B cell (primary cell): ENCODE results near the gene APLP2. TPM values are rescaled to one million over a fixed set of nuclear protein-coding genes. Genes with fewer than 3 reads are reported as not detected.
A peak's percentile ranks its signal among the peaks of the same experiment; 100 is the strongest.

Source experiments
- ATAC-seq: fragments of 200-7000 bp; cut with Tn5 transposase; one replicate; pipeline ENCODE4 v1.10.0; 2021; ENCODE audit warnings: low read depth, mild to moderate bottlenecking, moderate number of reproducible peaks, moderate library complexity
- CTCF ChIA-PET: fragments of 350-600 bp; sonication (Branson Sonifier 250); formaldehyde crosslinking; loops from one replicate; lab custom pipeline; 2021; ENCODE audit warnings: antibody characterized with exemption, inconsistent platforms; lab: Charles Lee
- POLR2A ChIA-PET: fragments of 350-600 bp; sonication (Branson Sonifier 250); formaldehyde crosslinking; loops from one replicate; lab custom pipeline; 2021; ENCODE audit warnings: antibody characterized with exemption; lab: Charles Lee
- DNase-seq: peaks from one replicate; pipeline ENCODE4 v3.0.0; 2013
- H2AFZ ChIP-seq: 2 replicates; pipeline ENCODE4 v1.6.1; 2012; ENCODE audit warnings: mild to moderate bottlenecking, low read depth, low read length; ENCODE audit not compliant: insufficient read depth, poor library complexity, severe bottlenecking
- H3K27ac ChIP-seq, 2 donors: 1 replicate in 1 of 2; 2 replicates in 1 of 2; pipeline ENCODE4 v1.5.1; 2012 to 2013; ENCODE audit warnings: low read length in 2 of 2, mild to moderate bottlenecking in 2 of 2, moderate library complexity in 1 of 2
- H3K27me3 ChIP-seq, 4 experiments: fragments of 200-600 bp in 1 of 4; sonication (generic) in 1 of 4; replicated peaks in 1 of 4; 1 replicate in 2 of 4; 2 replicates in 2 of 4; pipeline versions ENCODE4 v1.6.1 to v1.7.0; 2013 to 2016; ENCODE audit warnings: low read length in 3 of 4, mild to moderate bottlenecking in 2 of 4, mixed read lengths in 1 of 4, moderate library complexity in 1 of 4; ENCODE audit not compliant: insufficient read depth in 4 of 4, control insufficient read depth in 3 of 4; ENCODE audit errors: control extremely low read depth in 1 of 4
- H3K36me3 ChIP-seq, 2 experiments: replicated peaks in 1 of 2; 1 replicate in 1 of 2; 2 replicates in 1 of 2; pipeline versions ENCODE4 v1.6.1 to v1.7.1; 2013; ENCODE audit warnings: low read length in 1 of 2; ENCODE audit not compliant: insufficient read depth in 2 of 2, control insufficient read depth in 1 of 2; ENCODE audit errors: control extremely low read depth in 1 of 2, extremely low read depth in 1 of 2
- H3K4me1 ChIP-seq, 2 donors: fragments of 200-600 bp in 1 of 2; sonication (generic) in 1 of 2; 1 replicate in 1 of 2; 2 replicates in 1 of 2; pipeline versions ENCODE4 v1.5.1 to v1.6.1; 2013 to 2017; ENCODE audit warnings: low read length in 2 of 2; ENCODE audit not compliant: control insufficient read depth in 2 of 2, insufficient read depth in 2 of 2
- H3K4me2 ChIP-seq: replicated peaks from 2 replicates; pipeline ENCODE3; 2012; ENCODE audit warnings: mild to moderate bottlenecking, low read depth, low read length; ENCODE audit not compliant: poor library complexity, severe bottlenecking
- H3K4me3 ChIP-seq, 5 experiments: fragments of 200-600 bp in 1 of 5; sonication (generic) in 1 of 5; 1 replicate in 3 of 5; 2 replicates in 2 of 5; pipeline versions ENCODE4 v1.5.1 to v1.7.0; 2011 to 2016; ENCODE audit warnings: low read length in 4 of 5, mild to moderate bottlenecking in 4 of 5, low read depth in 2 of 5, control low read depth in 1 of 5, moderate library complexity in 1 of 5; ENCODE audit not compliant: insufficient read depth in 1 of 5; ENCODE audit errors: control extremely low read depth in 1 of 5, extremely low read depth in 1 of 5
- H3K79me2 ChIP-seq: fragments of 200-600 bp; sonication (generic); one replicate; pipeline ENCODE4 v1.6.0; 2016; ENCODE audit warnings: low read length; ENCODE audit not compliant: control insufficient read depth, insufficient read depth
- H3K9ac ChIP-seq: fragments of 200-600 bp; sonication (generic); 2 replicates; pipeline ENCODE4 v1.6.1; 2017; ENCODE audit warnings: mild to moderate bottlenecking, low read length, moderate library complexity
- H3K9me3 ChIP-seq, 3 donors: one replicate each; pipeline versions ENCODE4 v1.6.1 to v1.7.1; 2013; ENCODE audit warnings: low read length in 2 of 3; ENCODE audit not compliant: control insufficient read depth in 2 of 3, insufficient read depth in 1 of 3; ENCODE audit errors: control extremely low read depth in 1 of 3
- H4K20me1 ChIP-seq: 2 replicates; pipeline ENCODE4 v1.6.0; 2012; ENCODE audit warnings: mild to moderate bottlenecking, low read length; ENCODE audit not compliant: insufficient read depth, control insufficient read depth, poor library complexity, severe bottlenecking
- H3K27ac Mint-ChIP-seq: one replicate; pipeline ENCODE4 v1.8.0; 2021; ENCODE audit warnings: mixed read lengths
- H3K27me3 Mint-ChIP-seq: one replicate; pipeline ENCODE4 v1.8.0; 2021; ENCODE audit warnings: mixed read lengths
- H3K4me1 Mint-ChIP-seq: one replicate; pipeline ENCODE4 v1.8.0; 2021; ENCODE audit warnings: mixed read lengths
- H3K4me3 Mint-ChIP-seq: one replicate; pipeline ENCODE4 v1.8.0; 2021; ENCODE audit warnings: mixed read lengths
- H3K9me3 Mint-ChIP-seq: one replicate; pipeline ENCODE4 v1.8.0; 2022; ENCODE audit warnings: mixed read lengths; ENCODE audit not compliant: insufficient read depth
- CTCF ChIP-seq: fragments of 200-600 bp; IDR thresholded peaks from one replicate; pipeline ENCODE4 v1.8.0; 2022; ENCODE audit warnings: antibody characterized with exemption, mild to moderate bottlenecking
- EZH2 ChIP-seq: IDR thresholded peaks from 2 replicates; pipeline ENCODE4 v1.6.1; 2012; ENCODE audit warnings: borderline replicate concordance, low read depth, mild to moderate bottlenecking, moderate library complexity, low read length; ENCODE audit not compliant: insufficient read depth, poor library complexity, severe bottlenecking
- WGBS: methylation state at CpG from one replicate; pipeline ENCODE4 v1.1.5; 2013; ENCODE audit warnings: missing lambda C conversion rate; ENCODE audit not compliant: insufficient coverage; 5-methylcytosine and 5-hydroxymethylcytosine counted together
- intact Hi-C: fragments of 100-400 bp; cut with micrococcal nuclease; formaldehyde crosslinking; loops from one replicate; pipeline ENCODE4 v1.10.0; 2022
- polyA plus RNA-seq: library from polyadenylated mRNA; depleted of rRNA; stranded (reverse); fragments of >200 nt; gene quantifications from 2 replicates; pipeline ENCODE4 v1.2.3, GENCODE V29; 2012
- total RNA-seq, 2 donors: library from RNA; stranded (reverse); fragments of 120-200 nt in 1 of 2; gene quantifications; 1 replicate in 1 of 2; 2 replicates in 1 of 2; pipeline versions ENCODE4 v1.2.3 to v1.2.4, GENCODE V29; 2013 to 2022

The APLP2 gene
- total and polyA plus RNA-seq, 2 donors (not counting 1 experiment from before 2014, with no cell fraction given), result 84.2 to 102 TPM

GRCh38 chr11:130112071-130112830, 42.6 kb downstream of the APLP2 start:
- Mint-ChIP-seq H3K4me1 (peaks cover 32% of the 10 kb centered on the region), H3K27ac (no peak overlapping the region), H3K27me3 (no peaks in the 10 kb centered on the region), H3K4me3 (no peak overlapping the region), H3K9me3 (no peaks in the 10 kb centered on the region)
- Histone ChIP-seq H2AFZ (no peak overlapping the region), H3K27ac (peak overlapping the region in 1 of 2 donors; percentile 13), H3K9ac (no peak overlapping the region), H3K4me3 (no peak overlapping the region), H3K4me2 (no peak overlapping the region), H3K27me3 (no peaks in the 10 kb centered on the region), H4K20me1 (no peaks in the 10 kb centered on the region), H3K36me3 (peaks cover 0 to 35% of the 10 kb centered on the region in 2 experiments), H3K4me1 (peaks cover 26 to 34% of the 10 kb centered on the region in 2 donors), H3K79me2 (peaks cover 43% of the 10 kb centered on the region), H3K9me3 (no peaks in the 10 kb centered on the region)
- CTCF ChIA-PET, result interaction anchor here (1.2 kb wide), 1 partner anchor 20 kb away, joined by 4 read pairs; no protein-coding TSS in a partner anchor
- intact Hi-C loops, result no loop called here
- DNase-seq, result no peak
- no peak for TF ChIP-seq CTCF
- TF ChIP-seq EZH2, result no peak
- no peak for ATAC-seq
- WGBS, result 91% methylated on average over 6 of the region's 10 CpGs
- POLR2A ChIA-PET, result no interaction called here

GRCh38 chr11:130114281-130114680, 44.6 kb downstream of the APLP2 start:
- H3K4me3 Mint-ChIP-seq, result peak overlapping the region; percentile 55
- POLR2A ChIA-PET, result no interaction called here
- intact Hi-C loops, result no loop called here
- H3K27ac ChIP-seq, result peak overlapping the region; percentile 19 to 40
- H3K27me3 Mint-ChIP-seq, result no peaks in the 10 kb centered on the region
- DNase-seq (no peak), ATAC-seq (no peak)
- no peaks in the 10 kb centered on the region for H4K20me1 ChIP-seq
- H3K79me2 ChIP-seq, result peaks cover 42% of the 10 kb centered on the region
- no peaks in the 10 kb centered on the region for H3K9me3 Mint-ChIP-seq
- H3K4me1 ChIP-seq, result peaks cover 45 to 54% of the 10 kb centered on the region in 2 donors
- CTCF ChIA-PET, result interaction anchor here (0.9 to 11.3 kb wide), 3 partner anchors 18 to 190 kb away, joined by 4 to 125 read pairs (median 7); no protein-coding TSS in a partner anchor
- H3K36me3 ChIP-seq, result peaks cover 0 to 35% of the 10 kb centered on the region in 2 experiments
- H3K4me2 ChIP-seq, result peak overlapping the region; percentile 23
- no peaks in the 10 kb centered on the region for H3K9me3 ChIP-seq
- H3K9ac ChIP-seq, result no peak overlapping the region
- no peak overlapping the region for H2AFZ ChIP-seq
- H3K27me3 ChIP-seq, result no peaks in the 10 kb centered on the region
- 90% methylated on average over 1 of the region's 5 CpGs for WGBS
- TF ChIP-seq EZH2 (no peak), CTCF (no peak)
- H3K27ac Mint-ChIP-seq, result peak overlapping the region; percentile 79
- no peak overlapping the region for H3K4me3 ChIP-seq
- peaks cover 47% of the 10 kb centered on the region for H3K4me1 Mint-ChIP-seq
